GM08714 (cell line): ENCODE results near the gene WSCD1.

Experiments
- H3K4me3 ChIP-seq: fragments of 200-500 bp; sonication (Bioruptor generic); 2 replicates; pipeline ENCODE4 v1.5.1; 2014; ENCODE audit warnings: mild to moderate bottlenecking, low read length, inconsistent platforms
- ZNF274 ChIP-seq: IDR thresholded peaks from 2 replicates; pipeline ENCODE4 v1.6.1; 2012; ENCODE audit warnings: mild to moderate bottlenecking, low read depth, low read length

WSCD1 gene

DNA sequence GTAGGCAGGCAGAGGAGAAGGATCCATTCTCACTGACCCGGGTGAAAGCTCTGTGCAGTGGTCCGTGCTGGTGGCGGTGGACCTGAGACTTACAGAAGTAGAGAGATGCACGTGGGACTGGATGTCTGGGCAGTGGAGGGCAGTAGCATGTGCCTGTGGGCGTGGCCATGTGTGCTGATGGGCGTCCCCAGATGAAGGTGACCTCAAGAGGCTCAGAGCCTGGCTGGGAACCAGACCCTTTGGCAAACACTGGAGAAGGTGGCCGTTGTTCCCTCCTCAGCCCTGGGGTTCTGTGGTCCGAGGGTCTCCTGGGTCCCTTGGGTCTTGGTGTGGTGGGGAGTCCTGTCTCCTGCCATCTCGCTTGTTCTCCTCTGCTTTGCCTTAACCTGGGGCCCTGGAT lies 15.6 kb downstream of the WSCD1 start:
- TF ChIP-seq ZNF274 = no peak
- H3K4me3 ChIP-seq = no peak overlapping the region

DNA sequence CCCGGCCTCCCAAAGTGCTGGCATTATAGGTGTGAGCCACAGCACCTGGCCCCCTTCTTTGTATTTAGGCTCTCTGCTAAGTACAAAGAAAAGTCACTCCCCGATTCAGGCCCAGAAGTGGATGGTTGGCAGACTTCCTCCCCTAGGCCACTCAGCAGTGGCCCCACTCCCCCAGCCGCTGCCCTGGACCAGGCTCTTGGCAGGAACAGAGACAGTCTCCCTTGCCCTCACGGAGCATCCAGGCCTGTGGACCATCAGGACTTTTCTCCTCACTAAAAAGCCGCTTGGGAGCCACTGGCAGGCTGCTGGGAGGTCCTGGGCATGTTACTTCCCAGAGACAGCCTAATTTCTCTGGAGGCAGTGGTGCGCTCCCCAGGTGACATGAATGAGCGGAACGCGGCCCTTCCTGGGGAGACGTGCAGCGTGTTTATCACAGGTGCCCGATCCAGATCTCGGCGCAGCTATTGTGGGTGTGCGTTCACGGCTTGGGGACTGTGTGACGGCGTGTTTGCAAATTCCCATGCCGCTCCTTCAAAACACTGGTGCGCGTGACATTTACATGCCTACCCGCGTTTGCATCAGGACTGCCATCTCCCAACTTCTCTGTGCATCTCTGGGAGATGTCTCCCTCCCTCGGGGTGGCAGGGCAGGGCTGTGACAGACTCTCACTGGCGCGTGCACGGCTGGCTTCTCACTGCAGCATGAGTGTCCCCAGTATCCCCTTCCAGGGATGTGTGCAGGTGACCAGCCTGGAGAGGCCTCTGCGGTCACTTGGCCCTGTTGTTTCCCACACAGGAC lies 16.6 kb downstream of the WSCD1 start:
- no peak overlapping the region for H3K4me3 ChIP-seq
- no peak for TF ChIP-seq ZNF274

DNA sequence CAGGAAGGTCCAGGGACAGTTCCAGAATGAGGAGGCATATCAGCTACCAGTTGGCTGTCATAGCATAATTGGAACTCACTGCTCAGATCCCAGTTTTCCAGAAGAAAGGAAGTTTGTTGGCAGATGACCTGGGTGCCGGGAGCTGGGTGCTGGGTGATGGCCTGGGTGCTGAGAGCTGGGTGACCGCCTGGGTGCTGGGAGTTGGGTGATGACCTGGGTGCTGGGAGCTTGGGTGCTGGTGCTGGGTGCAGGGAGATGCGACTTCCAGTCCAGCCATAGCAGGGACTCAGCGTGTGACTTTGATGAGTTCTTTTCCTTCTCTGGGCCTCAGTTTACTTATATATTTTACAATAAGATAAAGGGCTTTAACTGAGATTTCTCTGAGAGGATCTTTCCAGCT lies 18.0 kb downstream of the WSCD1 start:
- no peak for TF ChIP-seq ZNF274
- no peak overlapping the region for H3K4me3 ChIP-seq

DNA sequence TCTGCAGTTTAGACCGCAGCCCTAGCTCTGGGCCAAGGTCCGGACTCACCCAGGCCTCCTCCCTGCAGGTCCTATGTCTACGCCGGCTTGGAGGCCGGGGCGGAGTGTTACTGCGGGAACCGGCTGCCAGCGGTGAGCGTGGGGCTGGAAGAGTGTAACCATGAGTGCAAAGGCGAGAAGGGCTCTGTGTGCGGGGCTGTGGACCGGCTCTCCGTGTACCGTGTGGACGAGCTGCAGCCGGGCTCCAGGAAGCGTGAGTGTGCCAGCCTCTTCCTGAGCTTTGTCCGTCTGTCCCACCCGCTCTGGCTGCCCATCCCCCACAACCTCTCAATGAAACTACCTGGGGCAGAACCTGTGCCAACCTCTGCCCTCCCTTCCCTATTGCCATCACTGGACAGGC lies 20.1 kb downstream of the WSCD1 start:
- no peak overlapping the region for H3K4me3 ChIP-seq
- no peak for TF ChIP-seq ZNF274

DNA sequence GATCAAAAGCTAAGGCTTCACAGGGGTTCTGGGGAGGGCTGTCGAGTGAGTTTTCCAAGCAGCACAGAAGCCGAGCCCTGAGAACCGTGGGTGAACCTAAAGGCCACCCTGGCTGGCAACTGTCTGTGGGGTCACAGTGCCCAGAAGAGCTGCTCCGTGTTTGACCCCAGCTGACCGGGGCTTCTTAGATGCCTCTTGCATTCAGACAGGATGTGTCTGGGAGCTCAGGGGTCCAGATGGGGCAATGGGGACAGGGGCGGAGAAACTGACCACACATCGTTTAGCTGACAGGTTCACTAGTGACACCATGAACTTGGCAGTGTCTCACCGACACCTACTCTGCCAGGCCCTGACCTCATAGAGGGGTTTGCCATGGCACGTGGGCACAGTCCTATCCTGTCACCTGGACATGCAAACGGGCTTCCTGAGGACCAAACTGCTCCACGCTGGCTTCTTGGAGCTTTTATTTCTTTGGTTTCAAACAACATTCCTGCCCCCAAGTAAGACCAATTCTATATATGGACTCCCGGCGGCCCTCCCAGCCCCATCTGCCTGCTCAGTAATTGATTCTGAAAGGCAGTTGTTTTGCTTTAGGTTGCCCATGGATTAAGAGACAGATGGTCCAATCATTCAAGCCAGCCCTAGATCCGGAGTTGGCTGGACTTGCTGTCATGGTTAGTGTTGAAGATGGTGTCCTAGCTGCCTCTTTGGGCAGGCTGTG lies 22.2 kb downstream of the WSCD1 start:
- H3K4me3 ChIP-seq = no peak overlapping the region
- TF ChIP-seq ZNF274 = no peak

DNA sequence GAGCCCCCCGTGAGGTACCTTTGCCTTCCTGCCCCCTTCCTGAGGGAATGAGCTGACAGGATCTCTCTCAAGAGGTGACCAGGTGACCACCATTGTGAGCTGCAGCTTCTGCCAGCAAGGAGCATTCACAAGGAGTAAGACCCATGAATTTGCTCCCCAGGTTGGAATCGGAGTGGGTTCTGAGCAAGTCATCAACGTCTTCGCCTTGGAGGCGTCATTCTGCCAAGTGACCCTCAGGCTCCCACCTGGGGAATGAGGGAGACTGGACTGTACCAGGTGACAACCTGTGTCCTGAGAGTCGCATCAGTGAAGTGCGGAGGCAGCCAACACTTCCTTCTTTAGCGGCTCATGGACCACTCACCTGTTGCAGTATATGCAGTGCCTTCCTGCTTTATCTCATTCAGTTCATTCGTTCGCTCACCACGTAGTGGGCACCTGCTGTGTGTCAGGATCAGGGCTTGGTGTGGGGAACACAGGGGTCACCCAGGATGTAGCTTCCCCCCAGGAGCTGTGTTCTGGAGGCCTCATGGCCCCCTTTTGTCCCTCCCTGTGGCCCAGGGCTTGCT lies 22.8 kb downstream of the WSCD1 start:
- TF ChIP-seq ZNF274 = no peak
- no peak overlapping the region for H3K4me3 ChIP-seq

DNA sequence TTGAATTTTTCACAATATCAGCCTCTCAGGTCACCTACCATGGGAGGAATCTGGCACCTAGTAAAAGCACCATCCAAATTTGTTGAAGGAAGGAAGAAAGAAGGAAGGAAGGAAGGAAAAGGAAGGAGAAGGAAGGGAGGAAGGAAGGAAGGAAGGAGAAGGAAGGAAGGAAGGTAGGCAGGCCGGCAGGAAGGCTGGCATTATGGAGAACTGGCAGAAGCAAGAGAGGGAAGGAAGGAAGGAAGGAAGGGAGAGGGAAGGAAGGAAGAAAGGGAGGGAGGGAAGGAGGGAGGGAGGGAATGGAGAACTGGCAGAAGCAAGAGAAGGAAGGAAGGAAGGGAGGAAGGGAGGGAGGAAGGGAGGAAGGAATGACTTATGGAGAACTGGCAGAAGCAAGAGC lies 24.3 kb downstream of the WSCD1 start:
- no peak overlapping the region for H3K4me3 ChIP-seq
- TF ChIP-seq ZNF274 = no peak

DNA sequence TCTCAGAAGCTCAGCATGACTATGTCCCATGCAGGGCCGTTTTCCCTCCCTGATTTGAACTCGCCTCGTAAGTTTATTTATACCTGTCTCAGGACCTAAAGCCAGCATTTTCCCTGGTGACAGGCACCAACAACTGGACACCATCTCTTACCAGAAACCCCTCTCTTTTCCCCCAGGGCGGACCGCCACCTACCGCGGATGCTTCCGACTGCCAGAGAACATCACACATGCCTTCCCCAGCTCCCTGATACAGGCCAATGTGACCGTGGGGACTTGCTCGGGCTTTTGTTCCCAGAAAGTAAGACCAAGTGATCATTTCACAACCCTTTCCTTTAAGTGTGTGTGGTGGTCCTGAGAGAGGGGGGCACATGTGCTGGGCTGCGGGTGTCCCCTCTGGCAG lies 24.7 kb downstream of the WSCD1 start:
- TF ChIP-seq ZNF274 = no peak
- H3K4me3 ChIP-seq = no peak overlapping the region

DNA sequence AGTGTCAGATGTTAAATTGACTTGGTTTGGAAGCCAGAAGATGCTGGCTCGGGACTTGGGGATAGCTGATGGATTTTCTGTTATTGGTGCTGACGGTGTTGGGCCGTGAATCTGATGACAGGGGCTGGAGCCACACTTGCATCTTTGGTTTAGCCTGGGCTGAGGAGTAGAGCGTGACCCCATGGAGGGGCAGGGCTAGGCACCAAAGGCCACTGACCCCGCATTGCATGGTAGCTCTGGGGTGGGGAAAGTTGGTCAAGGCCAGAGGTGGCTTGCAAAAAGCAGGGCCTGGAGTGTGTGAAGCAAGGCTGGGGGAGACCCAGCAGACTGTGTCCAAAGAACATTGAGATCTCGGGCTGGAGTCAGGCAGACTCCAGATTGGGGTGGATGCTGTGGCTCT lies 25.3 kb downstream of the WSCD1 start:
- no peak for TF ChIP-seq ZNF274
- H3K4me3 ChIP-seq = no peak overlapping the region

DNA sequence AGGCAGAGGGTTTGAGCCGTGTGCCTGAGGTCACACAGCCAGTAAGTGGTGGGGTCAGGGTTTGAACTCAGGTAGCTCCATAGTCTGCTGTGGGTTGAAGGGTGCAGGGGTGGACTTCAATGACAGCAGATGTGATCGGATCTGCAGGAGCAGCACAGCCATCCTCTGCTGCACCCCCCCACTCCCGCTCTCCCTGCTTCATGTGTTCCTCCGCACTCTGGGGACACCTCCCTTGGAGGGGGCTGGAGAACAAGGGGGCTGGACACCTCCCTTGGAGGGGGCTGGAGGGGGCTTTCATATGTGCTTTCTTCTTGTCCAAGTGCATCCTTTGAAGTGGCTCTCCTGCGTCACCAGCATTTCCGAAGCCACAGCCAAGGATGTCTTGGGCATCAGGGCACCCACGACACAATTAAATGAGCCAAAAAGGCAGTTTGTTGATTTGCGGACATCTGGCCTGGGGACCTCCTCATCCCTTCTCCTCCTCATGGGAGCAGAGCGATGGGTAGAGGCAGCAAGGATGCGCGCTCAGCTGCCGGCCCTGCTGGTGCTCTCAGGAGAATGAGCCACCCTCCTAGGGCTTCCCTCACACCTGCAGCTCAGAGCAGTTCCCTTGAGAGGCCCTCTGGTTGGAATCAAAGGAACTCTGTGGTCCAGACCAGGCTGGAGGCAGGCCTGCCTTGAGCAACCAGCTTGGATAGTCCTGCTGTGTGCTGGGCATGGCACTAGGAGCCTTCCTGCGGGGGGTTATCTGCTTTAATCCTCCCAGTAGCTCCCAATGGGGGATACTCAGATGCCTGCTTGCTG lies 26.2 kb downstream of the WSCD1 start:
- no peak for TF ChIP-seq ZNF274
- no peak overlapping the region for H3K4me3 ChIP-seq

DNA sequence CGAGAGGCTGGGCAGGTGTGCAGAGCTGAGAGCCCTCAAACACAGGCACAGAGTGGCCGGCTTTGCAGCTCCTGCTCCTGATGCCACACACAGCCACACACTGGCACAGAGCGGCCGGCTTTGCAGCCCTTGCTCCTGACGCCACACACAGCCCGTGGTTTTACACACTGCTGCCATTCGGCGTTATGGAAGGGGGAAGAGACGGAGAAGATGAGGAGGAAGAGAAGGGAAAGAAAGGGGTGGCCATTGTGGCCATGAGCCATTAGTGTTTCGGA lies 26.8 kb downstream of the WSCD1 start:
- no peak for TF ChIP-seq ZNF274
- no peak overlapping the region for H3K4me3 ChIP-seq

DNA sequence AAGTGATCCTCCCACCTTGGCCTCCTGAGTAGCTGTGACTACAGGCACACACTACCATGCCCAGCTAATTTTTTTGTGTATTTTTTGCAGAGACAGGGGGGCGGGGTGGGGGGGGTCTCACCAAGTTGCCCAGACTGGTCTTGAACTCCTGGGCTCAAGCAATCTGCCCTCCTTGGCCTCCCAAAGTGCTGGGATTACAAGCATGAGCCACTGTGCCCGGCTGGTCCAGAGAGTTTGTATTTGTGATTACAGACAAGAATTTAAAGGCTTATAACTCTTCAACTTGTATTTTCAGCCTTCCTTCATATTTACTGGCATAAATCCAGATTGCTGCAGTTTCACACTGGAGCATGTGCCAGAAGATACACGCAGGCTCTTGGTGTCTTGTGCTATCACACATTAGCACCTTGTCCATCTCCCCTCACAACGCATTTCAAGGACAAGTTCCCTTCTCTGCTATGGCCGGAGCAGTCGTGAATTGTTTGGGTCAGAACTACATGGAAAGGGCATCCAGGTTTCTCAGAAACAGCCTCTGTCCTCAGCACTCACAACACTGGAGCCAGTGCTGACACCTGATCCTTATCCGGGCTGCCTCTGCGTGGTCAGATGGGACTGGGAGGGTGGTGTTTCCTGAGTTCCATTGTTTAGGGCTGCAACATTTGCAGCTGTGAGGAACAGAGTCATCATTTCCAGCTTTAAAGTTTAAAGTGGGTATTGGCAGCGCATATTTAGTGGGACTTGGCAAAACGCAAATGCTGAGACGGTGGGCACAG lies 28.1 kb downstream of the WSCD1 start:
- no peak overlapping the region for H3K4me3 ChIP-seq
- no peak for TF ChIP-seq ZNF274

DNA sequence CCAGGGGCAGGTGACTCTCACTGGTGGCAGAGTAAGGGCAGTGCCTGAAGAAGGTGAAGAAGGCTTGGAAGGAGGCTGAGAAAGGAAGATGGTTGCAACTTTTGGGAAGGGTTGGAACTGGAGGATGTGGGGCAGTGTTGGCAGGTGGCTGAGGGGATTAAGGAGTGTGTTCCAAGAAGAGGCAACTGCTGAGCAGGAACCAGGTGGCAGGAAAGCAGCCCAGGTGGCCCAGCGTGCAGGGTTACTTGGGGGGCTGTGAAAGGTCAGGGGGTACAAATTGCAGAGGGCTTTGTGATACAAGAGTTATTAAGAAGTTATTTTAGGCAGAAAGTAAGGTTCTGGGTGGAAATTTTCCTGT lies 28.6 kb downstream of the WSCD1 start:
- H3K4me3 ChIP-seq = no peak overlapping the region

DNA sequence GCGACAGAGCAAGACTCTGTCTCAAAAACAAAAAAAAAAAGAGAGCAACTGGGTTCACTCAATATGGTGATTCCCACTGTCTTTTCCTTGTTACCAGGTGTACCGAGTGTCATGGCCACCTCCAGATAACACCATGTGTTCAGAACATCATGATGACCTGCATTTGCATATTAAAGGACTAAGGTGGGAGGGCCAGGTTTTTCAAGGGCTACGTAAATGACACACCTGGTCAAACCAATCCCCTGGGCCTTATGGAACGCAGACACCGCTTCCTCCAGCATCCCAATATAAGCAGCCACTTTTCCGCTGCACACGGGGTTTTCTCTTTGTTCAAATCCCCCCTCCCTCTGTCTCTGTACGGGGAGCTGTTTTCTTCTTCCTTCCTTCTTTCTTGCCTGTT lies 29.3 kb downstream of the WSCD1 start:
- no peak for TF ChIP-seq ZNF274
- H3K4me3 ChIP-seq = no peak overlapping the region

More for the DNA sequence above, 28.6 kb downstream of the WSCD1 start:
- no peak for TF ChIP-seq ZNF274

DNA sequence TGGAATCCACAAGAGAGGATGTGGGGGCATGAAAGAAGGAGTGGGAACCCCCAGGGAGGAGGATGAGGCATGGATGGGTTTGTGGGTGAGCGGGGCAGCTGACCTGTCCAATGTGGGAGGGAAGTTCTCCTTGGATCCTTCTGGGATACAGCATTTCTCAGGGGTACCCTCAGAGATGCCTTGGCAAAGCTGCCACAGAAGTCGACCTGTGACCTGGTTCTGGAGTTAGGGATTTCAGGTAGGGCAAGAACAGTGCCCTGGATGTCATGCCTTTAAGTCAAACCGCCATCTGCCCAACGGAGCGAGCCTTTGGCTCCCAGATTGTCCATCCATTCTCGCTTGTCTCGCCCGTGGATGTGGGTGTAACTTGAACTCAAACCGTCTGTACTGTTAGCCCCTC lies 30.0 kb downstream of the WSCD1 start:
- no peak overlapping the region for H3K4me3 ChIP-seq
- no peak for TF ChIP-seq ZNF274
